Coronary artery (tissue), 2 donors: ENCODE results near the gene MTCH1.

Source experiments
- DNase-seq: peaks from one replicate; pipeline ENCODE4 v3.0.0-alpha.2; 2017; ENCODE audit warnings: low spot score
- H3K27ac ChIP-seq, 2 donors: fragments of 200-600 bp; sonication (generic); one replicate each; pipeline ENCODE4 v1.5.1; 2016 to 2019
- H3K4me3 ChIP-seq: fragments of 200-600 bp; sonication (generic); 2 replicates; pipeline ENCODE4 v1.5.1; 2016; ENCODE audit warnings: mild to moderate bottlenecking, moderate library complexity
- CTCF ChIP-seq: fragments of 200-600 bp; sonication (generic); IDR thresholded peaks from one replicate; pipeline ENCODE4 v1.5.1; 2019; ENCODE audit warnings: antibody characterized with exemption

MTCH1 gene

GRCh38 chr6:36970892-36971842 is 14.8 kb downstream of the MTCH1 start:
- no peak for TF ChIP-seq CTCF
- DNase-seq, result no peak
- H3K27ac ChIP-seq, result peak overlapping the region in 1 of 2 donors; percentile 58
- no peak overlapping the region for H3K4me3 ChIP-seq

GRCh38 chr6:36969988-36970891 is 15.8 kb downstream of the MTCH1 start:
- no peak for DNase-seq
- TF ChIP-seq CTCF, result no peak
- H3K4me3 ChIP-seq, result no peak overlapping the region
- no peak overlapping the region for H3K27ac ChIP-seq

- Histone ChIP-seq H3K27ac (no peak overlapping the region), H3K4me3 (no peak overlapping the region)
- no peak for DNase-seq
Measured at GRCh38 chr6:36969240-36969691, 16.7 kb downstream of the MTCH1 start.

GRCh38 chr6:36968266-36968977 is 17.6 kb downstream of the MTCH1 start:
- DNase-seq, result no peak
- H3K27ac ChIP-seq, result peak overlapping the region in 1 of 2 donors; percentile 36

More at GRCh38 chr6:36969240-36969691, 16.7 kb downstream of the MTCH1 start:
- TF ChIP-seq CTCF, result no peak

GRCh38 chr6:36967757-36968156 is 18.2 kb downstream of the MTCH1 start:
- TF ChIP-seq CTCF, result no peak
- no peak for DNase-seq
- no peak overlapping the region for H3K4me3 ChIP-seq
- no peak overlapping the region for H3K27ac ChIP-seq

More at GRCh38 chr6:36968266-36968977, 17.6 kb downstream of the MTCH1 start:
- no peak for TF ChIP-seq CTCF
- H3K4me3 ChIP-seq, result no peak overlapping the region

- no peak for DNase-seq
- H3K27ac ChIP-seq, result no peak overlapping the region
Measured at GRCh38 chr6:36967301-36967700, 18.7 kb downstream of the MTCH1 start.

More at GRCh38 chr6:36967301-36967700, 18.7 kb downstream of the MTCH1 start:
- no peak overlapping the region for H3K4me3 ChIP-seq
- no peak for TF ChIP-seq CTCF
